Measurements from ENCODE around the gene TICAM2.

The TICAM2 gene

GRCh38 chr5:115531787-115532367 lies 70.4 kb downstream of the TICAM2 start:
- Histone ChIP-seq H3K4me1 (ENCODE audit: control insufficient read depth, insufficient read depth, low read length) (peaks cover 6% of the 10 kb centered on the region), H3K36me3 (ENCODE audit: control insufficient read depth in 2 of 2, insufficient read depth in 1 of 2, low read length in 2 of 2) (peaks cover 8 to 16% of the 10 kb centered on the region in 2 experiments), H3K9me3 (ENCODE audit: control insufficient read depth, insufficient read depth, low read depth, low read length) (no peaks in the 10 kb centered on the region), H3K27ac (ENCODE audit: extremely low read depth, low read depth, low read length) (no peak overlapping the region), H3K4me3 (ENCODE audit: low read depth, low read length) (no peak overlapping the region)
- ChIA-PET POLR2A (no interaction called here), CTCF (interaction anchor here (0.6 kb wide), 1 partner anchor 272 kb away, joined by 4 read pairs; no protein-coding TSS in a partner anchor)
- TF ChIP-seq ZNF707 (tag by site-specific recombination; IDR thresholded peaks at IDR 0.05) (no peak), KLF17 (tag by site-specific recombination; IDR thresholded peaks at IDR 0.05) (no peak), ZNF624 (tag by site-specific recombination; IDR thresholded peaks at IDR 0.05) (no peak), SALL2 (tag by site-specific recombination; IDR thresholded peaks at IDR 0.05; ENCODE audit: borderline replicate concordance) (no peak), ZFP37 (tag by site-specific recombination; IDR thresholded peaks at IDR 0.05) (no peak), ZNF292 (tag by site-specific recombination; IDR thresholded peaks at IDR 0.05; ENCODE audit: borderline replicate concordance, low read depth) (no peak), HOXA7 (CRISPR knock-in tag; IDR thresholded peaks at IDR 0.05; ENCODE audit: borderline replicate concordance) (no peak), ZNF239 (tag by site-specific recombination; IDR thresholded peaks at IDR 0.05) (no peak), ZNF423 (tag by site-specific recombination; IDR thresholded peaks at IDR 0.05) (no peak)

- ChIA-PET POLR2A (no interaction called here), CTCF (no interaction called here)
- H3K4me3 ChIP-seq (ENCODE audit: low read depth, low read length), result no peak overlapping the region
- no peak for TF ChIP-seq KLF7 (tag by site-specific recombination; IDR thresholded peaks at IDR 0.05; ENCODE audit: borderline replicate concordance)
- no peak for TF ChIP-seq ZSCAN30 (tag by site-specific recombination; IDR thresholded peaks at IDR 0.05)
- H3K9me3 ChIP-seq (ENCODE audit: control insufficient read depth, insufficient read depth, low read depth, low read length), result no peaks in the 10 kb centered on the region
- H3K27ac ChIP-seq (ENCODE audit: extremely low read depth, low read depth, low read length), result no peak overlapping the region
- peaks cover 6% of the 10 kb centered on the region for H3K4me1 ChIP-seq (ENCODE audit: control insufficient read depth, insufficient read depth, low read length)
- peaks cover 7 to 11% of the 10 kb centered on the region in 2 experiments for H3K36me3 ChIP-seq (ENCODE audit: control insufficient read depth in 2 of 2, insufficient read depth in 1 of 2, low read length in 2 of 2)
Measured at GRCh38 chr5:115531380-115531779, 70.9 kb downstream of the TICAM2 start.

- H3K9me3 ChIP-seq (ENCODE audit: control insufficient read depth, insufficient read depth, low read depth, low read length), result no peaks in the 10 kb centered on the region
- TF ChIP-seq ZBTB7A (tag by site-specific recombination; IDR thresholded peaks at IDR 0.05; ENCODE audit: low read depth), result no peak
- no peak for TF ChIP-seq ZNF488 (tag by site-specific recombination; IDR thresholded peaks at IDR 0.05)
- TF ChIP-seq ZNF555 (tag by site-specific recombination; conservative IDR thresholded peaks at IDR 0.05), result no peak
- TF ChIP-seq ZNF518A (tag by site-specific recombination; conservative IDR thresholded peaks at IDR 0.05; ENCODE audit: low read depth), result no peak
- TF ChIP-seq ZFHX2 (tag by site-specific recombination; conservative IDR thresholded peaks at IDR 0.05), result no peak
- TF ChIP-seq ZNF768 (tag by site-specific recombination; IDR thresholded peaks at IDR 0.05), result no peak
- TF ChIP-seq ZNF600 (tag by site-specific recombination; IDR thresholded peaks at IDR 0.05), result no peak
- TF ChIP-seq ZBTB17 (tag by site-specific recombination; IDR thresholded peaks at IDR 0.05), result no peak
- TF ChIP-seq ZNF354C (tag by site-specific recombination; IDR thresholded peaks at IDR 0.05; ENCODE audit: borderline replicate concordance, low read depth), result no peak
- TF ChIP-seq WT1 (tag by site-specific recombination; IDR thresholded peaks at IDR 0.05), result no peak
- H3K36me3 ChIP-seq (ENCODE audit: control insufficient read depth in 2 of 2, insufficient read depth in 1 of 2, low read length in 2 of 2), result peaks cover 0 to 4% of the 10 kb centered on the region in 2 experiments; a peak in 2 of 3 replicates
- no peak overlapping the region for H3K27ac ChIP-seq (ENCODE audit: extremely low read depth, low read depth, low read length)
- no peak overlapping the region for H3K4me3 ChIP-seq (ENCODE audit: low read depth, low read length)
- ChIA-PET CTCF (no interaction called here), POLR2A (no interaction called here)
- peaks cover 6% of the 10 kb centered on the region for H3K4me1 ChIP-seq (ENCODE audit: control insufficient read depth, insufficient read depth, low read length)
Measured at GRCh38 chr5:115530426-115530825, 71.9 kb downstream of the TICAM2 start.

All from HEK293 (cell line).